H9 (cell line): ENCODE results near the gene DLG2. TPM values are rescaled to one million over a fixed set of nuclear protein-coding genes. Genes with fewer than 3 reads are reported as not detected.

Experiments used
- DNase-seq: peaks from one replicate; pipeline ENCODE4 v3.0.0-alpha.2; 2017
- H2AFZ ChIP-seq: one replicate; pipeline ENCODE4 v1.6.1; 2013; ENCODE audit warnings: mild to moderate bottlenecking, low read length, control low read depth, moderate library complexity
- H2AK5ac ChIP-seq: 2 replicates; pipeline ENCODE4 v1.6.1; 2013; ENCODE audit warnings: low read length, control low read depth, mixed read lengths; ENCODE audit not compliant: insufficient read length
- H2BK120ac ChIP-seq: one replicate; pipeline ENCODE4 v1.6.1; 2013; ENCODE audit warnings: low read depth, mild to moderate bottlenecking, low read length, control low read depth, inconsistent platforms; ENCODE audit not compliant: poor library complexity, severe bottlenecking
- H2BK12ac ChIP-seq: 2 replicates; pipeline ENCODE4 v1.6.1; 2013; ENCODE audit warnings: low read length, control low read depth, mixed read lengths, low read depth; ENCODE audit not compliant: insufficient read length
- H2BK15ac ChIP-seq: 2 replicates; pipeline ENCODE4 v1.6.1; 2013; ENCODE audit warnings: low read depth, low read length, control low read depth
- H2BK20ac ChIP-seq: one replicate; pipeline ENCODE4 v1.6.1; 2013; ENCODE audit warnings: low read depth, mild to moderate bottlenecking, low read length, control low read depth, inconsistent platforms; ENCODE audit not compliant: poor library complexity, severe bottlenecking
- H2BK5ac ChIP-seq: 2 replicates; pipeline ENCODE4 v1.6.1; 2013; ENCODE audit warnings: low read length, control low read depth, mixed read lengths; ENCODE audit not compliant: insufficient read length
- H3K14ac ChIP-seq: 2 replicates; pipeline ENCODE4 v1.6.1; 2013; ENCODE audit warnings: low read length, control low read depth; ENCODE audit not compliant: insufficient read depth
- H3K18ac ChIP-seq: 2 replicates; pipeline ENCODE4 v1.6.1; 2013; ENCODE audit warnings: low read depth, mild to moderate bottlenecking, mixed read lengths, low read length, control low read depth; ENCODE audit not compliant: insufficient read length
- H3K23ac ChIP-seq: 2 replicates; pipeline ENCODE4 v1.6.1; 2013; ENCODE audit warnings: low read length, control low read depth, mixed read lengths, low read depth; ENCODE audit not compliant: insufficient read length
- H3K23me2 ChIP-seq: 2 replicates; pipeline ENCODE4 v1.6.1; 2013; ENCODE audit warnings: low read depth, mild to moderate bottlenecking, mixed read lengths, low read length, control low read depth; ENCODE audit not compliant: insufficient read length, poor library complexity, severe bottlenecking
- H3K27ac ChIP-seq: 2 replicates; pipeline ENCODE4 v1.5.1; 2013; ENCODE audit warnings: low read length, control low read depth, mixed read lengths, low read depth; ENCODE audit not compliant: insufficient read length
- H3K27me3 ChIP-seq: 2 replicates; pipeline ENCODE4 v1.6.1; 2013; ENCODE audit warnings: low read length, control low read depth, inconsistent platforms; ENCODE audit not compliant: insufficient read depth
- H3K4ac ChIP-seq: 2 replicates; pipeline ENCODE4 v1.6.1; 2013; ENCODE audit warnings: low read depth, mild to moderate bottlenecking, control low read depth, inconsistent platforms, low read length, moderate library complexity
- H3K4me1 ChIP-seq: 2 replicates; pipeline ENCODE4 v1.6.1; 2013; ENCODE audit warnings: low read length, control low read depth, inconsistent platforms; ENCODE audit not compliant: insufficient read depth
- H3K4me2 ChIP-seq: 2 replicates; pipeline ENCODE4 v1.6.1; 2013; ENCODE audit warnings: low read length, control low read depth, mixed read lengths; ENCODE audit not compliant: insufficient read length, insufficient read depth
- H3K56ac ChIP-seq: 2 replicates; pipeline ENCODE4 v1.6.1; 2013; ENCODE audit warnings: low read depth, mild to moderate bottlenecking, mixed read lengths, low read length, control low read depth; ENCODE audit not compliant: insufficient read length
- H3K79me1 ChIP-seq: 2 replicates; pipeline ENCODE4 v1.6.1; 2013; ENCODE audit warnings: low read depth, mild to moderate bottlenecking, moderate library complexity, low read length, control low read depth, inconsistent platforms; ENCODE audit not compliant: insufficient read depth, poor library complexity, severe bottlenecking
- H3K79me2 ChIP-seq: 2 replicates; pipeline ENCODE4 v1.6.1; 2013; ENCODE audit warnings: low read length, control low read depth, inconsistent platforms; ENCODE audit not compliant: insufficient read depth
- H3K9ac ChIP-seq: 2 replicates; pipeline ENCODE4 v1.6.1; 2013; ENCODE audit warnings: low read length, control low read depth, mixed read lengths; ENCODE audit not compliant: insufficient read length; ENCODE audit errors: extremely low read depth
- H3K9me3 ChIP-seq: one replicate; pipeline ENCODE4 v1.6.1; 2013; ENCODE audit warnings: low read depth, low read length, inconsistent platforms; ENCODE audit not compliant: control insufficient read depth
- H3T11ph ChIP-seq: one replicate; pipeline ENCODE4 v1.6.1; 2013; ENCODE audit warnings: mild to moderate bottlenecking, low read length, control low read depth, inconsistent platforms
- H4K20me1 ChIP-seq: one replicate; pipeline ENCODE4 v1.6.1; 2013; ENCODE audit not compliant: control insufficient read depth, insufficient read length, insufficient read depth
- H4K5ac ChIP-seq: 2 replicates; pipeline ENCODE4 v1.6.1; 2013; ENCODE audit warnings: low read depth, mild to moderate bottlenecking, mixed read lengths, low read length, control low read depth; ENCODE audit not compliant: insufficient read length
- H4K8ac ChIP-seq: replicated peaks from 2 replicates; pipeline ENCODE4 v1.6.1; 2013; ENCODE audit warnings: low read length, control low read depth, mixed read lengths, low read depth; ENCODE audit not compliant: insufficient read length
- H4K91ac ChIP-seq: 2 replicates; pipeline ENCODE4 v1.6.1; 2013; ENCODE audit warnings: low read depth, mild to moderate bottlenecking, moderate library complexity, mixed read lengths, low read length, control low read depth; ENCODE audit not compliant: insufficient read length
- H3K27ac Mint-ChIP-seq, 3 experiments: 2 replicates in 2 of 3; 3 replicates in 1 of 3; pipeline ENCODE4 v1.8.0; 2020 to 2021; ENCODE audit warnings: mixed read lengths in 3 of 3, mild to moderate bottlenecking in 1 of 3, moderate library complexity in 1 of 3
- H3K27me3 Mint-ChIP-seq: 2 replicates; pipeline ENCODE4 v1.8.0; 2021; ENCODE audit warnings: low read depth, mild to moderate bottlenecking, moderate library complexity, mixed read lengths
- H3K36me3 Mint-ChIP-seq, 3 experiments: 2 replicates in 2 of 3; 3 replicates in 1 of 3; pipeline ENCODE4 v1.8.0; 2020 to 2021; ENCODE audit warnings: low read depth in 3 of 3, mixed read lengths in 3 of 3; ENCODE audit not compliant: insufficient read depth in 1 of 3
- H3K4me1 Mint-ChIP-seq, 2 experiments: 2 replicates each; pipeline ENCODE4 v1.8.0; 2020; ENCODE audit warnings: mixed read lengths in 2 of 2
- H3K4me3 Mint-ChIP-seq, 2 experiments: 2 replicates in 1 of 2; 3 replicates in 1 of 2; pipeline ENCODE4 v1.8.0; 2020 to 2021; ENCODE audit warnings: mild to moderate bottlenecking in 2 of 2, mixed read lengths in 2 of 2, moderate library complexity in 1 of 2
- H3K9me3 Mint-ChIP-seq, 2 experiments: 2 replicates in 1 of 2; 3 replicates in 1 of 2; pipeline ENCODE4 v1.8.0; 2020; ENCODE audit warnings: mild to moderate bottlenecking in 2 of 2, mixed read lengths in 2 of 2, moderate library complexity in 1 of 2
- WGBS: extraction: QIAGEN DNeasy Blood & Tissue Kit; methylation state at CpG from one replicate; pipeline ENCODE4 v1.1.7; 2013; ENCODE audit warnings: missing lambda C conversion rate, low lambda C conversion rate, mixed read lengths; ENCODE audit not compliant: insufficient read length; ENCODE audit errors: extremely low coverage; 5-methylcytosine and 5-hydroxymethylcytosine counted together
- total RNA-seq: library from RNA; stranded (reverse); gene quantifications from 2 replicates; pipeline ENCODE4 v1.2.1, GENCODE V29; 2021
- TF ChIP-seq, protein P1 (sequence below): fragments of 200-600 bp; sonication (generic); conservative IDR thresholded peaks from 3 replicates; pipeline ENCODE4 v1.8.0; 2021; ENCODE audit warnings: antibody characterized with exemption, mild to moderate bottlenecking

Gene DLG2
- total RNA-seq, 1 experiment from 2014 or later = 8.0 TPM

DNA sequence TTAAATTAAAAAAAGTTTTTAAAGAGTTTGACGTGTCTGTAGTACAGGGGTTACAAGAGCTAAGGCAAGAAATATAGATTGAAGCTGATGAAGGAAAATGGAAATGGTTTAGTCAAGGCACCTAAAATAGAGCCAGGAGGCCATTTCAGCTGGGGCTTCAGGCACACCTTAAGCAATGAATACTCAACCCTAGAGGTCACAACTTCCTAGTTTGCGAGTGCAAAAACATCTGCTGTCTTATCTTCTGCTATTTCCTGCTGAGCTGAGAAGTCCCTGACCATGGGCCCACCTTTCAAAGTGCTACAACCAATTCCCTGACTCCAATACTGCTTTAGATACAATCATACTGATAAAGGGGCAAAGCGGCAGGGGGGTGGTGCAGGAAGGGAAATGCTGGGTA, 87.4 kb downstream of the DLG2 start:
- Histone ChIP-seq H3K14ac (no peak overlapping the region), H3K56ac (no peak overlapping the region), H2BK5ac (peak overlapping the region; percentile 61), H4K8ac (no peak overlapping the region), H2BK120ac (no peak overlapping the region), H3K79me1 (no peaks in the 10 kb centered on the region), H2BK12ac (no peak overlapping the region), H4K20me1 (no peaks in the 10 kb centered on the region), H4K91ac (no peak overlapping the region), H3K4me1 (no peaks in the 10 kb centered on the region), H3K4me2 (no peak overlapping the region), H3K27ac (peak overlapping the region; percentile 64), H3K9ac (no peak overlapping the region), H3K23ac (no peak overlapping the region), H3K18ac (no peak overlapping the region), H2BK15ac (no peak overlapping the region), H3K23me2 (no peaks in the 10 kb centered on the region), H3K79me2 (no peaks in the 10 kb centered on the region), H3K4ac (no peak overlapping the region), H2AFZ (no peak overlapping the region), H2BK20ac (no peak overlapping the region), H3T11ph (no peak overlapping the region), H3K9me3 (no peaks in the 10 kb centered on the region), H3K27me3 (no peaks in the 10 kb centered on the region), H4K5ac (no peak overlapping the region), H2AK5ac (no peak overlapping the region)
- no CpG with 5 or more reads among the region's 3 CpGs for WGBS
- peaks cover 28 to 31% of the 10 kb centered on the region in 2 experiments for H3K4me1 Mint-ChIP-seq
- no peaks in the 10 kb centered on the region for H3K27me3 Mint-ChIP-seq
- no peak for DNase-seq
- H3K27ac Mint-ChIP-seq = peak overlapping the region; percentile 65 to 96 (median 87); a peak in 6 of 7 replicates
- H3K36me3 Mint-ChIP-seq = peaks cover 20 to 33% (median 25%) of the 10 kb centered on the region in 3 experiments
- TF ChIP-seq, protein P1, sequence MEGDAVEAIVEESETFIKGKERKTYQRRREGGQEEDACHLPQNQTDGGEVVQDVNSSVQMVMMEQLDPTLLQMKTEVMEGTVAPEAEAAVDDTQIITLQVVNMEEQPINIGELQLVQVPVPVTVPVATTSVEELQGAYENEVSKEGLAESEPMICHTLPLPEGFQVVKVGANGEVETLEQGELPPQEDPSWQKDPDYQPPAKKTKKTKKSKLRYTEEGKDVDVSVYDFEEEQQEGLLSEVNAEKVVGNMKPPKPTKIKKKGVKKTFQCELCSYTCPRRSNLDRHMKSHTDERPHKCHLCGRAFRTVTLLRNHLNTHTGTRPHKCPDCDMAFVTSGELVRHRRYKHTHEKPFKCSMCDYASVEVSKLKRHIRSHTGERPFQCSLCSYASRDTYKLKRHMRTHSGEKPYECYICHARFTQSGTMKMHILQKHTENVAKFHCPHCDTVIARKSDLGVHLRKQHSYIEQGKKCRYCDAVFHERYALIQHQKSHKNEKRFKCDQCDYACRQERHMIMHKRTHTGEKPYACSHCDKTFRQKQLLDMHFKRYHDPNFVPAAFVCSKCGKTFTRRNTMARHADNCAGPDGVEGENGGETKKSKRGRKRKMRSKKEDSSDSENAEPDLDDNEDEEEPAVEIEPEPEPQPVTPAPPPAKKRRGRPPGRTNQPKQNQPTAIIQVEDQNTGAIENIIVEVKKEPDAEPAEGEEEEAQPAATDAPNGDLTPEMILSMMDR = no peak
- peaks cover 12 to 19% of the 10 kb centered on the region in 2 experiments; a peak in 4 of 5 replicates for H3K9me3 Mint-ChIP-seq
- H3K4me3 Mint-ChIP-seq = no peak overlapping the region; a peak in 1 of 5 replicates
